GM12891 (cell line): Measurements from ENCODE around the gene PLSCR3.

Experiments used
- PAX5 ChIP-seq: IDR thresholded peaks from 2 replicates; pipeline ENCODE4 v1.6.1; 2011; ENCODE audit warnings: low read length, moderate library complexity, mild to moderate bottlenecking; ENCODE audit not compliant: insufficient read depth, severe bottlenecking
- POLR2A ChIP-seq: IDR thresholded peaks from 2 replicates; pipeline ENCODE4 v1.6.1; 2011; ENCODE audit warnings: low read depth, low read length, control low read depth
- POLR2AphosphoS5 ChIP-seq: IDR thresholded peaks from 2 replicates; pipeline ENCODE4 v1.6.1; 2011; ENCODE audit warnings: low read depth, low read length, control low read depth
- POU2F2 ChIP-seq: IDR thresholded peaks from 2 replicates; pipeline ENCODE4 v1.6.1; 2011; ENCODE audit warnings: low read depth, mild to moderate bottlenecking, control low read depth, low read length, moderate library complexity
- SPI1 ChIP-seq: IDR thresholded peaks from 2 replicates; pipeline ENCODE4 v1.6.1; 2011; ENCODE audit warnings: low read depth, low read length, control low read depth
- TAF1 ChIP-seq: IDR thresholded peaks from 2 replicates; pipeline ENCODE4 v1.6.1; 2011; ENCODE audit warnings: low read depth, low read length, control low read depth

DNA sequence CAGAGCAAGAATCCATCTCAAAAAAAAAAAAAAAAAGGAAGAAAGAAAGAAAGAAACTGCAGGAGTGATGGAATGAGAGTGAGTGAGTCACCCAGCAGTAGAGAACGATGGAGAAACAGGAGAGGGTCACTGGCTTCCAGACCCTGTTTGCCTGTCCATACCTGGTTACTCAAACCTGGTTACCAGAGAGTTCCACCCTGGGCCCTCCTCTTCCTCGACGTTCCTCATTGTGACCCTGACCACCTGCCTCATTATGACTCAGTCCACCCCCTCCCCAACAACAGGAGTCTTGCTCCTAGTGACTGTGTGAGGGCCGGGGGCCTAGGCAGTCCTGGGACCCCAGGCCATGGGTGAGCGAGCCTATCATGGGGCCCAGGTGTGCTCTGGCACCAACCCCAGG, 34.2 kb upstream of the PLSCR3 start, which contains the start of gene SPEM3:
- no peak for TF ChIP-seq POLR2A
- no peak for TF ChIP-seq POLR2AphosphoS5
- no peak for TF ChIP-seq TAF1
- no peak for TF ChIP-seq POU2F2
- TF ChIP-seq SPI1 = no peak
- TF ChIP-seq PAX5 = no peak
